Prostate gland (tissue), 2 donors: ENCODE measurements around the gene MAGI2. TPM values are rescaled to one million over a fixed set of nuclear protein-coding genes. Genes with fewer than 3 reads are reported as not detected.

Experiments used
- DNase-seq: peaks from one replicate; pipeline ENCODE4 v3.0.0-alpha.2; 2019; ENCODE audit warnings: low spot score
- H3K27ac ChIP-seq, 2 donors: fragments of 200-600 bp; sonication (generic); 2 replicates each; pipeline ENCODE4 v1.5.1; 2017 to 2019
- H3K27me3 ChIP-seq: fragments of 200-600 bp; sonication (generic); replicated peaks from 2 replicates; pipeline ENCODE4 v1.5.1; 2019; ENCODE audit not compliant: insufficient read depth
- H3K36me3 ChIP-seq, 2 donors: fragments of 200-600 bp; sonication (generic); 1 replicate in 1 of 2; 2 replicates in 1 of 2; pipeline versions ENCODE4 v1.5.1 to v1.8.1; 2017 to 2019
- H3K4me1 ChIP-seq: fragments of 200-600 bp; sonication (generic); replicated peaks from 2 replicates; pipeline ENCODE4 v1.5.1; 2019
- H3K4me3 ChIP-seq, 2 donors: fragments of 200-600 bp; sonication (generic); 2 replicates each; pipeline ENCODE4 v1.5.1; 2017 to 2019
- H3K9me3 ChIP-seq: fragments of 200-600 bp; sonication (generic); 2 replicates; pipeline ENCODE4 v1.5.1; 2017
- POLR2A ChIP-seq: fragments of 450-650 bp; IDR thresholded peaks from one replicate; pipeline ENCODE4 v1.6.1; 2016; ENCODE audit warnings: antibody characterized with exemption, mild to moderate bottlenecking
- POLR2AphosphoS5 ChIP-seq: sonication (generic); formaldehyde crosslinking; IDR thresholded peaks from one replicate; pipeline ENCODE4 v1.6.1; 2017; ENCODE audit warnings: antibody characterized with exemption
- WGBS: methylation state at CpG from one replicate; pipeline ENCODE4 v1.1.5; 2018; 5-methylcytosine and 5-hydroxymethylcytosine counted together
- intact Hi-C: fragments of 100-400 bp; cut with DNase I; formaldehyde crosslinking; loops from one replicate; pipeline ENCODE4 v1.14.2; 2022
- total RNA-seq, 2 donors: library from RNA; depleted of rRNA; stranded (reverse); fragments of >200 nt; gene quantifications; one replicate each; pipeline ENCODE4 v1.1.0, GENCODE V29; 2016
- TF ChIP-seq, protein P1 (sequence below), 4 experiments: fragments of 200-600 bp in 2 of 4; fragments of 450-650 bp in 2 of 4; sonication (generic) in 2 of 4; IDR thresholded peaks; 1 replicate in 3 of 4; 2 replicates in 1 of 4; pipeline ENCODE4 v1.5.1; 2016 to 2019; ENCODE audit warnings: antibody characterized with exemption in 4 of 4, mild to moderate bottlenecking in 2 of 4, moderate library complexity in 2 of 4

MAGI2 gene
- total RNA-seq, 2 donors from 2014 or later: 27.1 to 31.3 TPM

DNA sequence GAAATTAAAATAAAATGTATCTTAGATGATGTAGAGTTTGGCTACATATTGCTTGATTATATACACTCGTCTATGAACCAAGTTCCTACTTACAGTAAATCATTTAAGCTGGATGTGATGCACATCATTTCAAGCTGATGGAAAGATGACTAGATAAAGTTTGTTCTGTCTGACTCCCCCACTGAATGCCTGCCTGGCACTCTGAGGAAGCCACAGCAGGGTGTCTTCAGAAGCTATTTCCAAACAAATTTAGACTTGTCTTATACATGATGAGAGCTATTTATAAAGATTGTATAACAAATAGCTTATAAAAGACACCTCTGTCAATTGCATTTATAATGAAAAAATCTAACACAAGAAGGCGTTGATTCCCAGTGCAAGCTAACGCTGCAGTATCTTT, 741.4 kb downstream of the MAGI2 start:
- H3K4me1 ChIP-seq: no peaks in the 10 kb centered on the region
- no peak for DNase-seq
- WGBS: 81% methylated on average over 3 of the region's 3 CpGs
- H3K27ac ChIP-seq: no peak overlapping the region
- H3K9me3 ChIP-seq: no peaks in the 10 kb centered on the region
- TF ChIP-seq POLR2AphosphoS5 (no peak), POLR2A (no peak)
- TF ChIP-seq, protein P1, sequence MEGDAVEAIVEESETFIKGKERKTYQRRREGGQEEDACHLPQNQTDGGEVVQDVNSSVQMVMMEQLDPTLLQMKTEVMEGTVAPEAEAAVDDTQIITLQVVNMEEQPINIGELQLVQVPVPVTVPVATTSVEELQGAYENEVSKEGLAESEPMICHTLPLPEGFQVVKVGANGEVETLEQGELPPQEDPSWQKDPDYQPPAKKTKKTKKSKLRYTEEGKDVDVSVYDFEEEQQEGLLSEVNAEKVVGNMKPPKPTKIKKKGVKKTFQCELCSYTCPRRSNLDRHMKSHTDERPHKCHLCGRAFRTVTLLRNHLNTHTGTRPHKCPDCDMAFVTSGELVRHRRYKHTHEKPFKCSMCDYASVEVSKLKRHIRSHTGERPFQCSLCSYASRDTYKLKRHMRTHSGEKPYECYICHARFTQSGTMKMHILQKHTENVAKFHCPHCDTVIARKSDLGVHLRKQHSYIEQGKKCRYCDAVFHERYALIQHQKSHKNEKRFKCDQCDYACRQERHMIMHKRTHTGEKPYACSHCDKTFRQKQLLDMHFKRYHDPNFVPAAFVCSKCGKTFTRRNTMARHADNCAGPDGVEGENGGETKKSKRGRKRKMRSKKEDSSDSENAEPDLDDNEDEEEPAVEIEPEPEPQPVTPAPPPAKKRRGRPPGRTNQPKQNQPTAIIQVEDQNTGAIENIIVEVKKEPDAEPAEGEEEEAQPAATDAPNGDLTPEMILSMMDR (IDR thresholded peaks at IDR 0.05): no peak
- no peak overlapping the region for H3K4me3 ChIP-seq
- no peaks in the 10 kb centered on the region for H3K27me3 ChIP-seq
- H3K36me3 ChIP-seq: no peaks in the 10 kb centered on the region
- intact Hi-C loops: no loop called here

DNA sequence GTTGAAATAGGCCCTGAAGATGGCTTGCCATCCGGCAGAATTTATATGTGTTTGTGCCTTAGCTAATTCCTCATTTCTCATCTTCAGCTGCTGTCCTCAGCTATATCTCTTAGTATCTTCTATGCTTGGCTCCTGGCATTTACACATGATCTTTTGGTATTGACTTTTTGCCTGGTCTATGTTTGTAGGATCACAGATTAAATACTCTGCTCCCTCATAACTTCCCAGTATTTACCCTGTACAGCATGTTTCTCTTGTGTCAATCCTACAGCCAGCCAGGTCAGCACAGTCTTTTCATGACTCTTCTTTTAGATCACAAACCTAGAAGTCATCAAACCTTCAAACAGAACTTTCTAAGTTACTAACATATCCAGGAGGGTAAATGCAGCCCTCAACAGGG, 743.8 kb downstream of the MAGI2 start:
- H3K4me1 ChIP-seq: no peaks in the 10 kb centered on the region
- intact Hi-C loops: no loop called here
- H3K27me3 ChIP-seq: no peaks in the 10 kb centered on the region
- H3K36me3 ChIP-seq: no peaks in the 10 kb centered on the region
- DNase-seq: peak; percentile 53
- TF ChIP-seq POLR2A: no peak
- peak; percentile 85 for TF ChIP-seq POLR2AphosphoS5
- peak overlapping the region; percentile 60 to 80 for H3K27ac ChIP-seq
- WGBS: 63% methylated on average over 1 of the region's 1 CpG
- H3K9me3 ChIP-seq: no peaks in the 10 kb centered on the region
- no peak overlapping the region for H3K4me3 ChIP-seq

DNA sequence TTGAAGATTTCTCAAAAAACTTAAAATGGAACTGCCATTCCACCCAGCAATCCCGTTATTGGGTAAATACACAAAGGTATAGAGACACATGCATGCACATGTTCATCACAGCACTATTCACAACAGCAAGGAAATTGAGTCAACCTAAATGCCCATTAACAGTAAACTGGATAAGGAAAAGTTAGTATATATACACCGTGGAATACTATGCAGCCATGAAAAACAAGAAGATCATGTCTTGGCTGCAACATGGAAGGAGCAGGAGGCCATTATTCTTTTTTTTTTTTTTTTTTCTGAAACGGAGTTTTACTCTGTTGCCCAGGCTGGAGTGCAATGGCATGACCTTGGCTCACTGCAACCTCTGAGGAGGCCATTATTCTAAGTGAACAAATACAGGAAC, 749.0 kb downstream of the MAGI2 start:
- no peaks in the 10 kb centered on the region for H3K27me3 ChIP-seq
- no peaks in the 10 kb centered on the region for H3K36me3 ChIP-seq
- intact Hi-C loops: no loop called here
- 85% methylated on average over 3 of the region's 3 CpGs for WGBS
- H3K27ac ChIP-seq: no peak overlapping the region
- DNase-seq: no peak
- H3K9me3 ChIP-seq: no peaks in the 10 kb centered on the region
- H3K4me3 ChIP-seq: no peak overlapping the region
- TF ChIP-seq POLR2A: no peak
- TF ChIP-seq POLR2AphosphoS5: no peak
- TF ChIP-seq, protein P1 (IDR thresholded peaks at IDR 0.05): no peak
- H3K4me1 ChIP-seq: no peaks in the 10 kb centered on the region

DNA sequence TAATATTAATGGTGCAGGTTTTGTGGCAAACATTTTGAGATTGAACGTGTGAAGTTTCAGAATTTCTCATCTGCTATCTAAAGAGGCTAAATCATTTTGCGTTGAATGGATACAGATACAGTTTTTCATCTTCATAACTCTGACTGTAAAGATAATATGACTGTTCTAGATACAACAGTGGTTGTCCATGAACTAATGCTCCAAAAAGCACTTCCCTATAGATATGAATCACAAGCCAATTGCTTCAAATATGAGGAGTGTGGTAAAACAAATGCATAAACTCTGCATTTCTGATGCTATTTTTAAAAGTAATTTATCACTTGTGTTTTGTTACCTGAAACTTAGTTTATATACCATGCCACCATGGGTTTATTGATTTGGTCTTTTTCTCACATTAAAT, 750.1 kb downstream of the MAGI2 start:
- WGBS: 81% methylated on average over 2 of the region's 2 CpGs
- DNase-seq: no peak
- H3K4me3 ChIP-seq: no peak overlapping the region
- H3K36me3 ChIP-seq: no peaks in the 10 kb centered on the region
- no peak for TF ChIP-seq POLR2A
- no peak for TF ChIP-seq POLR2AphosphoS5
- TF ChIP-seq, protein P1 (IDR thresholded peaks at IDR 0.05): no peak
- intact Hi-C loops: no loop called here
- no peaks in the 10 kb centered on the region for H3K9me3 ChIP-seq
- H3K27me3 ChIP-seq: no peaks in the 10 kb centered on the region
- no peak overlapping the region for H3K27ac ChIP-seq
- H3K4me1 ChIP-seq: no peaks in the 10 kb centered on the region

DNA sequence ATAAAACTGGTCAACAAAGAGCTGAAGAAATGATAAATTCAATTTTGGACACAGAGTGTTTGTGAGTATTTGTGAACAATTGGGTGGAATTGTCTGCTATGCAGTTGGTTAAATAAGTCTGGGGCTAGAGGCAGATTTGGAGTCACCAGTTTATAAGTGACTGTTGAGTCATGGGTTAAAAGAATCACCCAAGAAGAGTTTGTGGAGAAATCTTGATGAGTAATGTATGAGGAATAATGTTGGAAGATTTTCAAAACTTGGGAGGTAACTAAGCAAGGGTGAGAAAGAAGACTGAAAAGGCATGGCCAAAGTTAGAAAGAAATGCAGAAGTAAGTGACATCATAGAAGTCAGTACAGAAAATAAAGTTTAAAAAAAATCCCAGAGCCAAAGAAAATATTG, 750.7 kb downstream of the MAGI2 start:
- H3K9me3 ChIP-seq: no peaks in the 10 kb centered on the region

More for the DNA sequence above, 750.7 kb downstream of the MAGI2 start:
- Histone ChIP-seq H3K4me1 (no peaks in the 10 kb centered on the region), H3K4me3 (no peak overlapping the region), H3K27ac (no peak overlapping the region), H3K27me3 (no peaks in the 10 kb centered on the region), H3K36me3 (no peaks in the 10 kb centered on the region)
- DNase-seq: no peak
- intact Hi-C loops: no loop called here
- TF ChIP-seq POLR2A: no peak
- TF ChIP-seq, protein P1 (IDR thresholded peaks at IDR 0.05): no peak
- TF ChIP-seq POLR2AphosphoS5: no peak
